ENCODE results near the gene PPP2R2C. TPM values are rescaled to one million over a fixed set of nuclear protein-coding genes. Genes with fewer than 3 reads are reported as not detected.

The PPP2R2C gene
- polyA plus RNA-seq, 1 donor (not counting 4 experiments of a cell fraction or from before 2014, with no cell fraction given) = 12.3 TPM

DNA sequence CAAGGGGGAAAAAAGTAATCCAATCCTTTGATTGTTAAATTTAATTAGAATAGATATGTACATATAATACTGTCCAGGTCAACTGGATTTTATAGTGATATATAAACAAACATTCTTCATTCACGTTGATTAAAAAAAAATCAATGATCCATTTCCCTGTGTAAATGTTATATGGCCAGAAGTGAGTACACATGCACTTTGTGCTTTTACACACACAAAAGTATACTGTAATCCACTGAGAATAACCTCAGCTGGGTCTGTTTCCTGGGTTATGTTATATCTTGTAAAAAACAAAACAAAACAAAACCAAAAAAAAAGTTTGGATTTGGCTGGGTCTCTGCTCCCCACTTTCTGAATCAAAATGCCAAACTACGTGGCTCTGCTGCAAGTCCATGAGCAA, 151.1 kb downstream of the PPP2R2C start:
- H4K20me1 ChIP-seq (ENCODE audit: control insufficient read depth, extremely low read depth, insufficient read depth, low read length) = no peaks in the 10 kb centered on the region
- dilution Hi-C loops (cut with MboI; ENCODE audit: extremely low pct_ligation_motif_present, low sequenced_read_pairs) = no loop called here
- H3K27ac ChIP-seq (ENCODE audit: control insufficient read depth, insufficient read depth, low read length) = no peak overlapping the region
- H3K79me2 ChIP-seq (ENCODE audit: control insufficient read depth, insufficient read depth, low read length) = no peaks in the 10 kb centered on the region
- DNase-seq (ENCODE audit: low read depth, low spot score) (no peak), FAIRE-seq (no peak)
- TF ChIP-seq EZH2 (IDR thresholded peaks at IDR 0.05; ENCODE audit: low read length) (no peak), CTCF (optimal IDR thresholded peaks at IDR 0.05 in 1 of 3, IDR thresholded peaks at IDR 0.05 in 1 of 3, conservative IDR thresholded peaks at IDR 0.05 in 1 of 3; ENCODE audit: extremely low read depth in 1 of 3, insufficient read depth in 2 of 3, low read length in 3 of 3) (no peak)
- H3K9ac ChIP-seq (ENCODE audit: control insufficient read depth, extremely low read depth, insufficient read depth, low read length) = no peak overlapping the region
- no peaks in the 10 kb centered on the region for H3K9me1 ChIP-seq (ENCODE audit: control insufficient read depth, extremely low read depth, insufficient read depth, low read length)
- peaks cover 0 to 5% of the 10 kb centered on the region in 2 experiments for H3K36me3 ChIP-seq (ENCODE audit: control insufficient read depth in 2 of 2, extremely low read depth in 1 of 2, insufficient read depth in 2 of 2, low read length in 2 of 2)
- no peaks in the 10 kb centered on the region for H3K9me3 ChIP-seq (ENCODE audit: control insufficient read depth, low read depth, low read length)
- H3K4me3 ChIP-seq (ENCODE audit: control insufficient read depth in 2 of 3, extremely low read depth in 1 of 3, insufficient read depth in 2 of 3, low read depth in 1 of 3, low read length in 3 of 3) = no peak overlapping the region
- no peaks in the 10 kb centered on the region for H3K27me3 ChIP-seq (ENCODE audit: control insufficient read depth, extremely low read depth, insufficient read depth, low read length)
- no peak overlapping the region for H3K4me2 ChIP-seq (ENCODE audit: control insufficient read depth, extremely low read depth, insufficient read depth, low read depth, low read length)
- H3K4me1 ChIP-seq (ENCODE audit: control insufficient read depth, extremely low read depth, insufficient read depth, low read length) = peaks cover 8% of the 10 kb centered on the region
- H2AFZ ChIP-seq (ENCODE audit: control insufficient read depth, low read length) = no peak overlapping the region

DNA sequence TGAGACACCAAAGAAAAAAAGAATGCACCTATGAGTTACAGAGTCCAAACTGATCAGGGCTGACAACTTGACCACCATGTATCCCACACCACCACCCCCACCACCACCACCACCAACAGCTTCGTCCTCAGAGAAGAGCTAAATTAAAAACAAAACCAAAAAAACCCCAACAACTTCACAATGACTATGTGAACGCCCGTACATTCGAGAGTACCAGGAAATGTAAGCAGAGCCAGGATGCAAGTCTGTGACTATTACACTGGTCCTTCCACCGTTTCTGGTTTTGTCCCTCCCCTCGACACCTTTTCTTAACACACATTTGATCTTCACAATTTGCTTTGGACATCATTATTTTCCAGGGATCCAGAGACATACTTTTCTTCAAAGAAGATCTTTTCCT, 151.8 kb downstream of the PPP2R2C start:
- no peak for FAIRE-seq
- DNase-seq (ENCODE audit: low read depth, low spot score) = no peak

More for the DNA sequence above, 151.8 kb downstream of the PPP2R2C start:
- H3K4me3 ChIP-seq (ENCODE audit: control insufficient read depth in 2 of 3, extremely low read depth in 1 of 3, insufficient read depth in 2 of 3, low read depth in 1 of 3, low read length in 3 of 3) = no peak overlapping the region
- H3K27ac ChIP-seq (ENCODE audit: control insufficient read depth, insufficient read depth, low read length) = no peak overlapping the region
- no peak overlapping the region for H2AFZ ChIP-seq (ENCODE audit: control insufficient read depth, low read length)
- no peaks in the 10 kb centered on the region for H3K27me3 ChIP-seq (ENCODE audit: control insufficient read depth, extremely low read depth, insufficient read depth, low read length)
- H3K9me3 ChIP-seq (ENCODE audit: control insufficient read depth, low read depth, low read length) = no peaks in the 10 kb centered on the region
- H3K9ac ChIP-seq (ENCODE audit: control insufficient read depth, extremely low read depth, insufficient read depth, low read length) = no peak overlapping the region
- H3K4me2 ChIP-seq (ENCODE audit: control insufficient read depth, extremely low read depth, insufficient read depth, low read depth, low read length) = no peak overlapping the region
- peaks cover 8% of the 10 kb centered on the region for H3K4me1 ChIP-seq (ENCODE audit: control insufficient read depth, extremely low read depth, insufficient read depth, low read length)
- no peaks in the 10 kb centered on the region for H4K20me1 ChIP-seq (ENCODE audit: control insufficient read depth, extremely low read depth, insufficient read depth, low read length)
- H3K79me2 ChIP-seq (ENCODE audit: control insufficient read depth, insufficient read depth, low read length) = no peaks in the 10 kb centered on the region
- H3K36me3 ChIP-seq (ENCODE audit: control insufficient read depth in 2 of 2, extremely low read depth in 1 of 2, insufficient read depth in 2 of 2, low read length in 2 of 2) = peaks cover 0 to 5% of the 10 kb centered on the region in 2 experiments
- dilution Hi-C loops (cut with MboI; ENCODE audit: extremely low pct_ligation_motif_present, low sequenced_read_pairs) = no loop called here
- H3K9me1 ChIP-seq (ENCODE audit: control insufficient read depth, extremely low read depth, insufficient read depth, low read length) = no peaks in the 10 kb centered on the region
- no peak for TF ChIP-seq EZH2 (IDR thresholded peaks at IDR 0.05; ENCODE audit: low read length)
- no peak for TF ChIP-seq CTCF (optimal IDR thresholded peaks at IDR 0.05 in 1 of 3, IDR thresholded peaks at IDR 0.05 in 1 of 3, conservative IDR thresholded peaks at IDR 0.05 in 1 of 3; ENCODE audit: extremely low read depth in 1 of 3, insufficient read depth in 2 of 3, low read length in 3 of 3)
